Measurements from ENCODE around the gene SLC38A6. TPM values are rescaled to one million over a fixed set of nuclear protein-coding genes. Genes with fewer than 3 reads are reported as not detected.
"Not testable (repeated sequence)": the region's sequence is repeated elsewhere in the genome, so short reads cannot be mapped to it uniquely, and the experiment has no call there.

SLC38A6 gene
- total RNA-seq, 1 experiment from 2014 or later = 4.2 TPM

DNA sequence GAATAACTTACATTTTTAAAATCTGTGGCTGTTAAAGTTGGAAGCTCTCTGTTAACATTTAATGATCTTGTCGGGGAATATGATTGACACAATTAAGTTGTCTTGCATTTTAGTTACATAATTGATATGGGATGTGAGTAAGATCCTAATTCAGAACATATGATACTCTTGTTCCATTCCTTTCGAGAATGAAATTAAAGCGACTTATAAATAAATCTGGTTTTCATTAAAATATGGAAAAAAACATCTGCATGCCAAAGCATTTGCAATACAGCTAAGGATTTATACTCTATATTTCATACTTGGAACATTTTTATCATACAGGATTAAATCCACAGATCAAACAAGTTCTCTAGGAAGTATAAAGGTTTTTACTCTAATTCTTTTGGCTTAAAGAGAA, 52.0 kb downstream of the SLC38A6 start:
- H3K27me3 ChIP-seq = no peaks in the 10 kb centered on the region
- no peaks in the 10 kb centered on the region for H3K36me3 ChIP-seq
- no peak for DNase-seq
- no peaks in the 10 kb centered on the region for H3K9me3 ChIP-seq
- no peak overlapping the region for H3K4me3 ChIP-seq

DNA sequence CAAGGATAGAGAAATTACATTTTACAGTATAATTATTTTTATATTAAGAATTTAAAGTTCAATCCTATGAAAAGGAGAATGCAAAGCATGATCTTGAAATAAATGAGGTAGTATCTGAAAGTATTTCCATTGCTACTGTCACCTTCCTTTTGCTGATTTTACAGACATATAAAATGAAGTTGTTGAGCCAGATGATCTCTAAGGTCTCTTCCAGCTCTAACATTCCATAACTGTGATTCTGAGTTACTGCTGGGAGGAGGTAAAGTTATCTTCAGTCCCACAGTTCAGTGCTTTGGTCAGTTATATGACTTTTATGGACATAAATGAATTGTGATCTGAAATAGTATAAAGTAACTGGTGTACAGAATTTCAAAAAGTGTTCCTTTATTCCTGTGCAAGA, 52.8 kb downstream of the SLC38A6 start:
- DNase-seq = no peak

DNA sequence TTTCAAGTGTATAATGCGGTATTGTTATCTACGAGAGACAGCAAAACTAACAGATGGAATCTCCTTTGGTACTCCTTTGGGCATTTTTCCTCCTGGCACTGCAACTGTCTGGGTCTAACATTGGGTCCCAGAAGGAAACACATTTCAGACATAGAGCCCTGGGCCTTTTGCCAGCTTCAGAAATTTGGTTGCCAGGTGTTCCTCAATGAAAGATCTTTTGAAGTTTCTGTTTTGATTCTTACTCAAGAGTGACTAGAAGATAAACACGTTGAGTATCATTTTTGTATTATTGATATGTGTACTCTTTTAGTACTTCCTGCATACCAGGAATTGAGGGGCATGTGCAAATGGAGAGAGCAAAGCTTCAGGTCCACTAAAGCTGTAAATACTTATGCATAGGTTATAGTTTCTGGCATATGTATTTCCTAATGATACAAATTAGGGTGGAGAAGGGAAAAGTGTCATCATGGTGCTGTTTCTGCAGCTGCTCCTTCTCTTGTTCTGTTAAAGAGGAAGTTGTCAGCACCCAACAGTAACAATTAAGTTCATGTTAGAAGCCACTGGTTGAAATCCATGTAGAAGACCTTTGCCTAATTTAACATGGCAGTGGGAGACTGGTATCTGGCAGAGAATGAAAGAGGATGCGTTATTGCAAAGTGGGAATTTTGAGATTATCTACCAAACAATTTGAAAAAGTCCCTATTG, 53.5 kb downstream of the SLC38A6 start:
- no peaks in the 10 kb centered on the region for H3K27me3 ChIP-seq
- no peak for DNase-seq
- no peaks in the 10 kb centered on the region for H3K36me3 ChIP-seq
- H3K4me3 ChIP-seq = no peak overlapping the region
- H3K9me3 ChIP-seq = no peaks in the 10 kb centered on the region

More for the DNA sequence above, 52.8 kb downstream of the SLC38A6 start:
- Histone ChIP-seq H3K9me3 (no peaks in the 10 kb centered on the region), H3K27me3 (no peaks in the 10 kb centered on the region), H3K4me3 (no peak overlapping the region), H3K36me3 (no peaks in the 10 kb centered on the region)

DNA sequence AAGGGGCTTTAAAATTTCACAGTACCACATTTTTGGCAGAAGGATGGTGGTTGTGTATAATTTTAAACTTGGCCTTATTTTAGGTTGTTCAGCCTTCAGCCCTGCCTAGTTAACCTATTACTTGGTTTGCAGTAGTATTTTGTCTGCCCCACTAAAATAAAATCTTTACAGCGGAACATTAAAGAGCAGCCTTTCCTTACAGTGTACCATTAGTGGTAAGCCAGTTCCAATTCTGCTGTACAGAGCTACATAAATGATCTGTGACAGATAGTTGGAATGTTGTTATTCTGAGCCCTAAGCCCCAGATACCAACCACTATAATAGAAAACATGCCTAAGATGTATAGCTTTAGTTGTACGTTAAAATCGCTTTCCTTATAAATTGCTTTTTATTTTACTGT, 56.2 kb downstream of the SLC38A6 start:
- DNase-seq = no peak
- Histone ChIP-seq H3K36me3 (no peaks in the 10 kb centered on the region), H3K4me3 (no peak overlapping the region), H3K9me3 (no peaks in the 10 kb centered on the region), H3K27me3 (no peaks in the 10 kb centered on the region)

GRCh38 chr14:61041704-61042103, 60.7 kb downstream of the SLC38A6 start:
- DNase-seq = no peak
- Histone ChIP-seq H3K4me3 (no peak overlapping the region), H3K9me3 (no peaks in the 10 kb centered on the region), H3K27me3 (no peaks in the 10 kb centered on the region), H3K36me3 (no peaks in the 10 kb centered on the region; the same call in 1 of the 2 replicates)

GRCh38 chr14:61042220-61042619, 61.2 kb downstream of the SLC38A6 start:
- H3K27me3 ChIP-seq = no peaks in the 10 kb centered on the region
- no peak overlapping the region for H3K4me3 ChIP-seq
- no peaks in the 10 kb centered on the region for H3K9me3 ChIP-seq
- H3K36me3 ChIP-seq = no peaks in the 10 kb centered on the region; the same call in 1 of the 2 replicates
- no peak for DNase-seq

- Histone ChIP-seq H3K36me3 (no peaks in the 10 kb centered on the region; the same call in 1 of the 2 replicates), H3K9me3 (no peaks in the 10 kb centered on the region), H3K27me3 (no peaks in the 10 kb centered on the region), H3K4me3 (no peak overlapping the region)
- DNase-seq = no peak
These were observed 62.5 kb downstream of the SLC38A6 start for GRCh38 chr14:61043506-61043905.

GRCh38 chr14:61047021-61047420, 66.0 kb downstream of the SLC38A6 start:
- H3K4me3 ChIP-seq = no peak overlapping the region
- no peaks in the 10 kb centered on the region; the same call in 1 of the 2 replicates for H3K36me3 ChIP-seq
- H3K9me3 ChIP-seq = no peaks in the 10 kb centered on the region
- no peaks in the 10 kb centered on the region for H3K27me3 ChIP-seq
- DNase-seq = no peak

GRCh38 chr14:61048640-61049039, 67.6 kb downstream of the SLC38A6 start:
- no peaks in the 10 kb centered on the region for H3K9me3 ChIP-seq
- no peak overlapping the region for H3K4me3 ChIP-seq
- DNase-seq = no peak
- no peaks in the 10 kb centered on the region for H3K27me3 ChIP-seq
- no peaks in the 10 kb centered on the region for H3K36me3 ChIP-seq

GRCh38 chr14:61050417-61050816, 69.4 kb downstream of the SLC38A6 start:
- no peaks in the 10 kb centered on the region for H3K27me3 ChIP-seq
- no peak for DNase-seq
- H3K4me3 ChIP-seq = no peak overlapping the region
- no peaks in the 10 kb centered on the region for H3K36me3 ChIP-seq
- no peaks in the 10 kb centered on the region for H3K9me3 ChIP-seq

DNA sequence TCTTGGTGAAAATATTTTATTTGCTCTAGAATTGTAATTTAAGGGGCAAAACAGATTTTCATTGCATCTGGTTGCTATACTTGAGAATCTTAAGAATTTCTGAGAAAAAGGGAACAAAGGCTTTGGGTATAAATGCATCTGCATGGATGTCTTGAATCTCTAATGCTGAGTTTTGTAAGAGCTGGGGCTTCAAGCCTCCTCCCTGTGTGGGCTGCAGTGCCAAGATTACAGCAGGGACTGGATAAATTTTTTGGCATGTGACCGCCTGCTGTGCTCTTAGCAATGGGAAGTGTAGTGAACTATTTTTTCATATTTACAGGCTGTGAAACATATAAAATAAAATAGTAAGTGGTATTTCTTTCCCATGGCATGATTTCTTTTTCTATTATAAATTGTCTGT, 70.0 kb downstream of the SLC38A6 start:
- Histone ChIP-seq H3K9me3 (no peaks in the 10 kb centered on the region), H3K27me3 (no peaks in the 10 kb centered on the region), H3K36me3 (no peaks in the 10 kb centered on the region), H3K4me3 (no peak overlapping the region)
- peak; percentile 32 for DNase-seq

DNA sequence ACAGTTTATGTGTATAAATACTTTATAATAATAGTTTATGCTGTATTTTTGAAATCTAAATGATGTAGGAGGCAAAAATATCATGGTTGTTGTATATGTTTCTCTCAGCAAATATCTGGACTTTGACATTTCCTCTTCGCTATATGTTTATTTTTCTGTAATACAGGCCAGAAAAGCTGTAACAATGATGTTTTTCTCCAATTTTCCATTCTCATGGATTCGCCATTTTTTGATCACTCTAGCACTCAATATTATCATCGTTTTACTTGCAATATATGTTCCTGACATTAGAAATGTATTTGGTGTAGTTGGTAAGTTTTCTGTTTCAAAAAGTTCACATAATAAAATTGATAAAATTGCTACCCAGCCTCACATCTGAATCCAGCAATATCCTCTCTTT, 70.6 kb downstream of the SLC38A6 start:
- Histone ChIP-seq H3K4me3 (no peak overlapping the region), H3K9me3 (no peaks in the 10 kb centered on the region), H3K27me3 (no peaks in the 10 kb centered on the region), H3K36me3 (no peaks in the 10 kb centered on the region)
- DNase-seq = no peak

DNA sequence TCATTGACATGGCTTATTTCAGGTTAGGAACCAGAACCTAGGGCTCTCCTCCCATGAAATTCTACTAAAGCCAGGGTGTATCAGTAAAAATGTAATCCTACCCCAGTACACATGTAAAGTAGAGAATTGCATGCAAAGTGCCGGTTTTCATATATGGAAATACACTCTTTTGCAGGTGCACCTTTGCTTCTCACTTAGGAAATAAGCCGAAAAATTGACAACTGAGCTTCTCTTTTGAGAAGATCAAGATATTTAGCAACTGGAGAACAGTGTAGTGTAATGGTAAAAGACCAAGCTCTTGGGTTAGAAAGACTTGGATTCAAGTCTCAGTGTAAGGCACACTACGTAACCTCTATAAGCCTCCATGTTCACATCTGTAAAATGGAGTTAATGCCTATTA, 82.4 kb downstream of the SLC38A6 start:
- H3K4me3 ChIP-seq = no peak overlapping the region
- no peak for DNase-seq
- H3K36me3 ChIP-seq = no peaks in the 10 kb centered on the region
- no peaks in the 10 kb centered on the region for H3K9me3 ChIP-seq
- H3K27me3 ChIP-seq = no peaks in the 10 kb centered on the region

DNA sequence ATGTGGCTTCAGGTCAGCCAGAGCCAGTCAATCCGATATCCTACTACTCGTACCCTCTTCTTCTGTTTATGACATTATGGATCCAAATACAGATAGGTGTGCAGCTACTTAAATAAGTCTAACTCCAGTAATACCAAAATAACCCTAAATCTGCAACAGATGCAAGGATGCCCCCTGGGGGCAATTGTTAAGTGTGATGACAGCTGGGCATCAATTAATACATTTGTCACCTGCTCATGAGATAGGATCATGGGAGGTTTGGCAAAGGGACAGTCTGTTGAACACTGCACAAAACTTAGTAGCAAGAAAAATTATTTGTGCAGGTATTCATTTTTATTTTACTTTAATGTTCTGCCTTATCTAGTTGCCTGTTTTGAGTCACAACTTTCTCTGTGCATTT, 83.2 kb downstream of the SLC38A6 start:
- DNase-seq = no peak
- Histone ChIP-seq H3K4me3 (no peak overlapping the region), H3K36me3 (no peaks in the 10 kb centered on the region), H3K9me3 (no peaks in the 10 kb centered on the region), H3K27me3 (no peaks in the 10 kb centered on the region)

GRCh38 chr14:61064856-61065255, 83.8 kb downstream of the SLC38A6 start:
- DNase-seq = no peak
- H3K27me3 ChIP-seq = no peaks in the 10 kb centered on the region
- no peaks in the 10 kb centered on the region for H3K36me3 ChIP-seq
- no peak overlapping the region for H3K4me3 ChIP-seq
- no peaks in the 10 kb centered on the region for H3K9me3 ChIP-seq

DNA sequence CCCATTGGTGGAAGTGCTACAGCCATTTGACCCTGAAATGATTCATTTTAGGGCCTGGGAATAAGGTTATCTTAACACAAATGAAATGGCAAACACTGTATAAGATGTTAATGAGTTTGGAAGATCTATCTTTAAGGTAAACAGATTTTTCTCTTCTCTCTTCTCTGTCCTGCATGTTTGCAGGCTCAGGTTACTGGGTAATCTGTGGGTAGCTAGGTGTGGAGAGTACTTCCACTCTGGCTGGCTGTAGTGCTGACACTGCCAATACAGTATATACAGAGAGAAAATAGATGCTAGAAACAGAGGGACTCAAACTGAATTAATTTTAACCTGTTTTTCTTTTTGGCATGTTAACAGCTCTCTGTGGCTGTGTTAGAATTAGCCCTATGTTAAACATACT, 84.6 kb downstream of the SLC38A6 start:
- Histone ChIP-seq H3K4me3 (no peak overlapping the region), H3K27me3 (no peaks in the 10 kb centered on the region), H3K9me3 (no peaks in the 10 kb centered on the region), H3K36me3 (no peaks in the 10 kb centered on the region)
- DNase-seq = no peak

GRCh38 chr14:61072442-61072841, 91.4 kb downstream of the SLC38A6 start:
- not testable (repeated sequence) for H3K9me3 ChIP-seq, DNase-seq, H3K4me3 ChIP-seq, H3K36me3 ChIP-seq, H3K27me3 ChIP-seq

DNA sequence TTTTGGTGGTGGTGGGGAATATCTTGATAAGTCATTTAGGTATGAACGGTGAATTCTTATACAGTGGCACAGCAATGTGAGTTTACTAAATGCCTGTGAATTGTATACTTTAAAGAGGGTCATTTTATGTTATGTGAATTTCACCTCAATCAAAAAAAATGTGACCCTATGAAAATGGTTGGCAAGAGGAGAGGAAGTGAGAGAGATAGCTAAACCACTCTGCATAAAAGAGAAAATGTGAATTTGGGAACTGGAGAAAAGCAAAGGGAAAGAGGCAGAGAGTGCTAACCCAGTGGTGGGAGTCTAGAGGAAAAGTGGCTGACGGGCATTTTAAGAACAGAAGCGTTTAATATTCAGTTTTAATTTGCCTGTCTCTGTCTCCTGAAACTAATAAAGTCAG, 93.8 kb downstream of the SLC38A6 start:
- H3K9me3 ChIP-seq = no peaks in the 10 kb centered on the region
- DNase-seq = no peak
- H3K4me3 ChIP-seq = no peak overlapping the region
- no peaks in the 10 kb centered on the region for H3K27me3 ChIP-seq
- no peaks in the 10 kb centered on the region for H3K36me3 ChIP-seq

Data from MG63 (cell line).